K562 (cell line): ENCODE measurements around the gene CENPN. TPM values are rescaled to one million over a fixed set of nuclear protein-coding genes. Genes with fewer than 3 reads are reported as not detected.

Source experiments
- BMI1 ChIP-seq: fragments of 150-350 bp; IDR thresholded peaks from 2 replicates; pipeline ENCODE4 v1.6.1; 2014; ENCODE audit warnings: low read length
- CBFA2T3 ChIP-seq: fragments of 450-650 bp; IDR thresholded peaks from 2 replicates; pipeline ENCODE4 v1.6.1; 2017
- GABPB1 ChIP-seq: sonication (generic); formaldehyde crosslinking; IDR thresholded peaks from 2 replicates; pipeline ENCODE4 v1.8.0; 2022; ENCODE audit warnings: mild to moderate bottlenecking, missing genetic modification reagents
- HNRNPUL1 ChIP-seq: fragments of 200-400 bp; formaldehyde crosslinking; IDR thresholded peaks from 2 replicates; pipeline ENCODE4 v1.6.1; 2017; ENCODE audit warnings: low read length
- MCM3 ChIP-seq: fragments of 450-650 bp; IDR thresholded peaks from 2 replicates; pipeline ENCODE4 v1.6.1; 2016
- MYNN ChIP-seq, 2 experiments: sonication (generic); formaldehyde crosslinking in 1 of 2; IDR thresholded peaks; 2 replicates each; pipeline versions ENCODE4 v1.5.0 to v1.6.1; 2016 to 2020; ENCODE audit warnings: antibody characterized with exemption in 1 of 2, missing genetic modification reagents in 1 of 2
- NFYB ChIP-seq: IDR thresholded peaks from 2 replicates; pipeline ENCODE4 v1.6.1; 2011; ENCODE audit warnings: mild to moderate bottlenecking, moderate library complexity; ENCODE audit not compliant: insufficient read length; ENCODE audit errors: extremely low read depth
- NR2F6 ChIP-seq: fragments of 450-650 bp; formaldehyde crosslinking; IDR thresholded peaks from 2 replicates; pipeline ENCODE4 v1.4.0; 2020; ENCODE audit warnings: mild to moderate bottlenecking
- POLR3G ChIP-seq: IDR thresholded peaks from 2 replicates; pipeline ENCODE4 v1.6.1; 2011; ENCODE audit not compliant: insufficient read length, insufficient replicate concordance; ENCODE audit errors: extremely low read depth
- SETDB1 ChIP-seq: IDR thresholded peaks from one replicate; pipeline ENCODE4 v1.6.1; 2012; ENCODE audit warnings: low read length, control low read depth, inconsistent platforms
- TAL1 ChIP-seq: fragments of 450-650 bp; IDR thresholded peaks from 2 replicates; pipeline ENCODE4 v1.6.1; 2016; ENCODE audit warnings: mild to moderate bottlenecking
- THRAP3 ChIP-seq: fragments of 450-650 bp; IDR thresholded peaks from 2 replicates; pipeline ENCODE4 v1.6.1; 2016; ENCODE audit warnings: mild to moderate bottlenecking, inconsistent platforms, borderline replicate concordance
- ZC3H8 ChIP-seq: fragments of 450-650 bp; IDR thresholded peaks from 2 replicates; pipeline ENCODE4 v1.6.1; 2017
- ZFX ChIP-seq: sonication (generic); formaldehyde crosslinking; IDR thresholded peaks from 2 replicates; pipeline ENCODE4 v1.8.0; 2022; ENCODE audit warnings: mild to moderate bottlenecking, missing genetic modification reagents, moderate library complexity
- ZKSCAN1 ChIP-seq: fragments of 150-350 bp; IDR thresholded peaks from 2 replicates; pipeline ENCODE4 v1.6.1; 2016; ENCODE audit warnings: low read depth, low read length
- ZNF174 ChIP-seq: fragments of 250-450 bp; sonication (Bioruptor Pico); IDR thresholded peaks from 2 replicates; pipeline ENCODE4 v1.4.0; 2020; ENCODE audit warnings: mild to moderate bottlenecking
- ZNF436 ChIP-seq: fragments of 250-450, 450-650 bp; sonication (Bioruptor Pico); formaldehyde crosslinking; IDR thresholded peaks from 2 replicates; pipeline ENCODE4 v1.7.0; 2020; ENCODE audit warnings: mild to moderate bottlenecking
- polyA plus RNA-seq, 8 experiments: library from polyadenylated mRNA; depleted of rRNA in 4 of 8; stranded (reverse) in 5 of 8; unstranded in 3 of 8; fragments of >200 nt; fragmentation: Nextera tagmentation in 2 of 8; fragmentation: Illumina TruSeq in 1 of 8; extraction: Ambion mirVana in 2 of 8; extraction: Trizol in 1 of 8; gene quantifications; 2 replicates each; pipeline versions ENCODE4 v1.2.1 to v1.2.3, GENCODE V29; 2011 to 2014; ENCODE audit warnings: inconsistent platforms in 1 of 8, missing spikeins in 1 of 8
- total RNA-seq, 7 experiments: library from RNA; depleted of rRNA in 6 of 7; stranded (reverse); fragments of >200 nt in 6 of 7; fragmentation: Illumina TruSeq in 2 of 7; extraction: Trizol in 2 of 7; gene quantifications; 2 replicates each; pipeline versions ENCODE4 v1.2.1 to v1.2.3, GENCODE V29; 2011 to 2021; ENCODE audit warnings: low replicate concordance in 1 of 7
- TF ChIP-seq, protein P1 (sequence below): fragments of 450-650 bp; IDR thresholded peaks from 2 replicates; pipeline ENCODE4 v1.7.1; 2018; ENCODE audit warnings: mild to moderate bottlenecking, low read depth; ENCODE audit not compliant: partially characterized antibody
- TF ChIP-seq, protein P2 (sequence below): fragments of 450-650 bp; IDR thresholded peaks from 2 replicates; pipeline ENCODE4 v1.6.1; 2016; ENCODE audit warnings: missing biosample characterization, missing genetic modification characterization
- TF ChIP-seq, protein P3 (sequence below): sonication (generic); formaldehyde crosslinking; IDR thresholded peaks from 2 replicates; pipeline ENCODE4 v1.4.0; 2020; ENCODE audit warnings: mild to moderate bottlenecking, missing genetic modification reagents
- TF ChIP-seq, protein P4 (sequence below): fragments of 450-650 bp; conservative IDR thresholded peaks from 2 replicates; pipeline ENCODE4 v1.6.1; 2016; ENCODE audit warnings: missing genetic modification characterization, low read depth, mild to moderate bottlenecking, missing compliant biosample characterization, moderate library complexity
- TF ChIP-seq, protein P5 (sequence below): fragments of 450-650 bp; IDR thresholded peaks from 2 replicates; pipeline ENCODE4 v1.6.1; 2016; ENCODE audit warnings: antibody characterized with exemption

The CENPN gene
- total and polyA plus RNA-seq, 9 of the 15 experiments (the other 6 are each of a cell fraction or from before 2014, with no cell fraction given) = 92.3 to 384 (median 140) TPM

DNA sequence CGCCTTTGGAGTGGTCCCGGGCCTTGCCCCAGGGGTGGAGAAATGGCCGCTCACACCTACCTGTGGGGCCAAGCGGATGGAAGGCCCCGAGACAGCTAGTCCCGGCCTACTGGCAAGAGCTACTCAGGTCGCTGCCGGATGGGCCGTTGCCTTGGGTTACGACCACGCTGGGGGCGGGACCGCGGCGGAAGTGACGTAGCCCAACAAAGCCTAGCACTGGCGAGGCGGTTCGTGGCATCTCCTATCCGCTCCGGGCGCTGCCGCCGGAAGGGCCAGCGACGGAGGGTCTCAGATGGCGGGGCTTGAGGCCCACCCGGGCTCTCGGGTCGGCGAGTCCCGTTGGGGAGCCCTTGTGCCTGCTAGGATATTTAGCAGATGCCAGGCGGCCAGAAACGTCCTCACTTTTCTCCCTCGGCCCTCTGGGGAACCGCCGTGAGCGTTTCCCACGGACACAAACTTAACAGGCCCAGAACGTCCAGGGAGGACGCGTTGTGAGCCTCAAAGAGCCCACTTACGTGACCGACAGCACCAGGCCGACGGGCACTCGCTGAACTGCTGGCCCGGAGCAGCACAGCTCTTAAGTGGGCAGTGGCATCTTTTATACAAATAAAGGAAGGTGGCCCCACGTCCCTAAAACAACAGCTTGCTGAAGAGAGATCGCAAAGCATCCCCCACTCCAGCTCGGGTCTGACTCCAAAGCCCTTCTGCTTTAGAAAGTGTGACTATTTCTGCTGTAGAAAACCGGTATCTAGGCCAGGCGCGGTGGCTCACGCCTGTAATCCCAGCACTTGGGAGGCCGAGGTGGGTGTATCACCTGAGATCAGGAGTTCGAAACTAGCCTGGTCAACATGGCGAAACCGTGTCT, 70.3 kb downstream of the CENPN start, which contains the start of gene C16orf46 (continued):
- no peak for TF ChIP-seq ZC3H8
- peak; percentile 99 for TF ChIP-seq ZFX (CRISPR knock-in tag)
- no peak for TF ChIP-seq THRAP3
- no peak for TF ChIP-seq TAL1
- TF ChIP-seq NR2F6 (CRISPR knock-in tag) = no peak
- TF ChIP-seq ZNF174 (CRISPR knock-in tag) = no peak
- TF ChIP-seq, protein P1, sequence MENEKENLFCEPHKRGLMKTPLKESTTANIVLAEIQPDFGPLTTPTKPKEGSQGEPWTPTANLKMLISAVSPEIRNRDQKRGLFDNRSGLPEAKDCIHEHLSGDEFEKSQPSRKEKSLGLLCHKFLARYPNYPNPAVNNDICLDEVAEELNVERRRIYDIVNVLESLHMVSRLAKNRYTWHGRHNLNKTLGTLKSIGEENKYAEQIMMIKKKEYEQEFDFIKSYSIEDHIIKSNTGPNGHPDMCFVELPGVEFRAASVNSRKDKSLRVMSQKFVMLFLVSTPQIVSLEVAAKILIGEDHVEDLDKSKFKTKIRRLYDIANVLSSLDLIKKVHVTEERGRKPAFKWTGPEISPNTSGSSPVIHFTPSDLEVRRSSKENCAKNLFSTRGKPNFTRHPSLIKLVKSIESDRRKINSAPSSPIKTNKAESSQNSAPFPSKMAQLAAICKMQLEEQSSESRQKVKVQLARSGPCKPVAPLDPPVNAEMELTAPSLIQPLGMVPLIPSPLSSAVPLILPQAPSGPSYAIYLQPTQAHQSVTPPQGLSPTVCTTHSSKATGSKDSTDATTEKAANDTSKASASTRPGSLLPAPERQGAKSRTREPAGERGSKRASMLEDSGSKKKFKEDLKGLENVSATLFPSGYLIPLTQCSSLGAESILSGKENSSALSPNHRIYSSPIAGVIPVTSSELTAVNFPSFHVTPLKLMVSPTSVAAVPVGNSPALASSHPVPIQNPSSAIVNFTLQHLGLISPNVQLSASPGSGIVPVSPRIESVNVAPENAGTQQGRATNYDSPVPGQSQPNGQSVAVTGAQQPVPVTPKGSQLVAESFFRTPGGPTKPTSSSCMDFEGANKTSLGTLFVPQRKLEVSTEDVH = peak; percentile 64
- TF ChIP-seq BMI1 = peak; percentile 92
- TF ChIP-seq MCM3 = no peak
- no peak for TF ChIP-seq HNRNPUL1
- TF ChIP-seq, protein P2, sequence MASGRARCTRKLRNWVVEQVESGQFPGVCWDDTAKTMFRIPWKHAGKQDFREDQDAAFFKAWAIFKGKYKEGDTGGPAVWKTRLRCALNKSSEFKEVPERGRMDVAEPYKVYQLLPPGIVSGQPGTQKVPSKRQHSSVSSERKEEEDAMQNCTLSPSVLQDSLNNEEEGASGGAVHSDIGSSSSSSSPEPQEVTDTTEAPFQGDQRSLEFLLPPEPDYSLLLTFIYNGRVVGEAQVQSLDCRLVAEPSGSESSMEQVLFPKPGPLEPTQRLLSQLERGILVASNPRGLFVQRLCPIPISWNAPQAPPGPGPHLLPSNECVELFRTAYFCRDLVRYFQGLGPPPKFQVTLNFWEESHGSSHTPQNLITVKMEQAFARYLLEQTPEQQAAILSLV = no peak
- TF ChIP-seq, protein P3, sequence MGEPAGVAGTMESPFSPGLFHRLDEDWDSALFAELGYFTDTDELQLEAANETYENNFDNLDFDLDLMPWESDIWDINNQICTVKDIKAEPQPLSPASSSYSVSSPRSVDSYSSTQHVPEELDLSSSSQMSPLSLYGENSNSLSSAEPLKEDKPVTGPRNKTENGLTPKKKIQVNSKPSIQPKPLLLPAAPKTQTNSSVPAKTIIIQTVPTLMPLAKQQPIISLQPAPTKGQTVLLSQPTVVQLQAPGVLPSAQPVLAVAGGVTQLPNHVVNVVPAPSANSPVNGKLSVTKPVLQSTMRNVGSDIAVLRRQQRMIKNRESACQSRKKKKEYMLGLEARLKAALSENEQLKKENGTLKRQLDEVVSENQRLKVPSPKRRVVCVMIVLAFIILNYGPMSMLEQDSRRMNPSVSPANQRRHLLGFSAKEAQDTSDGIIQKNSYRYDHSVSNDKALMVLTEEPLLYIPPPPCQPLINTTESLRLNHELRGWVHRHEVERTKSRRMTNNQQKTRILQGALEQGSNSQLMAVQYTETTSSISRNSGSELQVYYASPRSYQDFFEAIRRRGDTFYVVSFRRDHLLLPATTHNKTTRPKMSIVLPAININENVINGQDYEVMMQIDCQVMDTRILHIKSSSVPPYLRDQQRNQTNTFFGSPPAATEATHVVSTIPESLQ (CRISPR knock-in tag) = no peak
- no peak for TF ChIP-seq MYNN (IDR thresholded peaks at IDR 0.05)
- no peak for TF ChIP-seq MYNN (CRISPR knock-in tag; IDR thresholded peaks at IDR 0.05)
- no peak for TF ChIP-seq ZNF436
- TF ChIP-seq NFYB = no peak
- TF ChIP-seq POLR3G = no peak
- TF ChIP-seq, protein P4, sequence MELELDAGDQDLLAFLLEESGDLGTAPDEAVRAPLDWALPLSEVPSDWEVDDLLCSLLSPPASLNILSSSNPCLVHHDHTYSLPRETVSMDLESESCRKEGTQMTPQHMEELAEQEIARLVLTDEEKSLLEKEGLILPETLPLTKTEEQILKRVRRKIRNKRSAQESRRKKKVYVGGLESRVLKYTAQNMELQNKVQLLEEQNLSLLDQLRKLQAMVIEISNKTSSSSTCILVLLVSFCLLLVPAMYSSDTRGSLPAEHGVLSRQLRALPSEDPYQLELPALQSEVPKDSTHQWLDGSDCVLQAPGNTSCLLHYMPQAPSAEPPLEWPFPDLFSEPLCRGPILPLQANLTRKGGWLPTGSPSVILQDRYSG = no peak
- TF ChIP-seq ZKSCAN1 = no peak
- TF ChIP-seq SETDB1 = no peak
- no peak for TF ChIP-seq CBFA2T3
- TF ChIP-seq, protein P5, sequence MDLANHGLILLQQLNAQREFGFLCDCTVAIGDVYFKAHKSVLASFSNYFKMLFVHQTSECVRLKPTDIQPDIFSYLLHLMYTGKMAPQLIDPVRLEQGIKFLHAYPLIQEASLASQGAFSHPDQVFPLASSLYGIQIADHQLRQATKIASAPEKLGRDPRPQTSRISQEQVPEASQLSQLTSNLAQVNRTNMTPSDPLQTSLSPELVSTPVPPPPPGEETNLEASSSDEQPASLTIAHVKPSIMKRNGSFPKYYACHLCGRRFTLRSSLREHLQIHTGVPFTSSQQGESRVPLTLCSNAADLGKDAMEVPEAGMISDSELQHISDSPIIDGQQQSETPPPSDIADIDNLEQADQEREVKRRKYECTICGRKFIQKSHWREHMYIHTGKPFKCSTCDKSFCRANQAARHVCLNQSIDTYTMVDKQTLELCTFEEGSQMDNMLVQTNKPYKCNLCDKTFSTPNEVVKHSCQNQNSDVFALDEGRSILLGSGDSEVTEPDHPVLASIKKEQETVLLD = no peak
- TF ChIP-seq GABPB1 (CRISPR knock-in tag) = peak; percentile 99
